HepG2 (cell line): ENCODE data around the gene MYO3B. TPM values are rescaled to one million over a fixed set of nuclear protein-coding genes. Genes with fewer than 3 reads are reported as not detected.
"Not testable (repeated sequence)": the region's sequence is repeated elsewhere in the genome, so short reads cannot be mapped to it uniquely, and the experiment has no call there.

Experiments
- ATAC-seq: fragments of 200-7000 bp; cut with Tn5 transposase; 3 replicates; pipeline ENCODE4 v1.9.1; 2020; ENCODE audit warnings: mild to moderate bottlenecking, moderate library complexity
- BruUV-seq: library from RNA; stranded (reverse); fragments of 400-500 nt; replicated peaks from 2 replicates; lab custom pipeline; 2021; lab: Mats Ljungman, UMichigan
- CTCF ChIA-PET: fragments of 300-600 bp; formaldehyde crosslinking; extraction: SDS; loops from one replicate; lab custom pipeline; 2021; ENCODE audit warnings: low total read pairs, inconsistent platforms, low intra/inter-chr PET ratio; lab: Yijun Ruan, JAX
- POLR2A ChIA-PET: fragments of 350-600 bp; sonication (Branson Sonifier 250); formaldehyde crosslinking; loops from one replicate; lab custom pipeline; 2020; ENCODE audit warnings: antibody characterized with exemption, inconsistent platforms; lab: Yijun Ruan, JAX
- DNase-seq: peaks from one replicate; pipeline ENCODE4 v3.0.0-alpha.2; 2015; ENCODE audit warnings: low spot score
- FAIRE-seq: peaks from 3 replicates; lab custom pipeline; 2011; peaks lifted over from hg19 to GRCh38; lab: Jason Lieb, UNC
- H2AFZ ChIP-seq: one replicate; pipeline ENCODE4 v1.6.1; 2011; ENCODE audit warnings: low read length, inconsistent platforms
- H3K27ac ChIP-seq: fragments of 300-600 bp; 3 replicates; pipeline ENCODE4 v1.8.0; 2011; ENCODE audit warnings: mixed run types, mild to moderate bottlenecking, mixed read lengths, low read length, inconsistent platforms; ENCODE audit not compliant: insufficient read depth; ENCODE audit errors: extremely low read length
- H3K27me3 ChIP-seq, 2 experiments: fragments of 200-600 bp in 1 of 2; 2 replicates in 1 of 2; 3 replicates in 1 of 2; pipeline versions ENCODE4 v1.6.0 to v1.8.0; 2011; ENCODE audit warnings: low read length in 2 of 2, mild to moderate bottlenecking in 2 of 2, moderate library complexity in 2 of 2, inconsistent platforms in 1 of 2; ENCODE audit not compliant: insufficient read depth in 2 of 2, control insufficient read depth in 1 of 2
- H3K36me3 ChIP-seq, 2 experiments: fragments of 200-600 bp in 1 of 2; replicated peaks in 1 of 2; 2 replicates in 1 of 2; 3 replicates in 1 of 2; pipeline versions ENCODE4 v1.5.1 to v1.8.0; 2011; ENCODE audit warnings: low read length in 2 of 2, inconsistent platforms in 1 of 2; ENCODE audit not compliant: insufficient read depth in 2 of 2, control insufficient read depth in 1 of 2
- H3K4me1 ChIP-seq: 2 replicates; pipeline ENCODE4 v1.5.1; 2012; ENCODE audit warnings: low read length, inconsistent platforms; ENCODE audit not compliant: insufficient read depth
- H3K4me2 ChIP-seq: 2 replicates; pipeline ENCODE4 v1.6.0; 2011; ENCODE audit warnings: low read depth, low read length, inconsistent platforms
- H3K4me3 ChIP-seq, 3 experiments: fragments of 200-600 bp in 1 of 3; sonication (generic), shearing (Covaris generic) in 1 of 3; replicated peaks in 1 of 3; 2 replicates each; pipeline ENCODE4 v1.5.1; 2011 to 2016; ENCODE audit warnings: low read length in 3 of 3, inconsistent platforms in 2 of 3, low read depth in 2 of 3, mild to moderate bottlenecking in 2 of 3, control low read depth in 1 of 3, mixed read lengths in 1 of 3; ENCODE audit not compliant: insufficient read depth in 1 of 3
- H3K79me2 ChIP-seq: one replicate; pipeline ENCODE4 v1.6.1; 2011; ENCODE audit warnings: low read length, inconsistent platforms; ENCODE audit not compliant: insufficient read depth
- H3K9ac ChIP-seq: 2 replicates; pipeline ENCODE4 v1.6.0; 2011; ENCODE audit warnings: mild to moderate bottlenecking, low read depth, low read length, inconsistent platforms; ENCODE audit not compliant: insufficient read depth
- H3K9me3 ChIP-seq: 2 replicates; pipeline ENCODE4 v1.5.1; 2012; ENCODE audit warnings: mild to moderate bottlenecking, low read length
- H4K20me1 ChIP-seq: 2 replicates; pipeline ENCODE4 v1.6.0; 2011; ENCODE audit warnings: inconsistent platforms, mild to moderate bottlenecking, low read length, moderate library complexity; ENCODE audit not compliant: insufficient read depth
- ARID2 ChIP-seq: sonication (generic); formaldehyde crosslinking; IDR thresholded peaks from 2 replicates; pipeline ENCODE4 v1.8.1; 2022; ENCODE audit warnings: mild to moderate bottlenecking, missing genetic modification reagents, borderline replicate concordance
- CBX1 ChIP-seq: IDR thresholded peaks from one replicate; pipeline ENCODE4 v1.6.1; 2016; ENCODE audit warnings: antibody characterized with exemption, low read depth
- KLF13 ChIP-seq: sonication (generic); formaldehyde crosslinking; IDR thresholded peaks from 2 replicates; pipeline ENCODE4 v1.4.0; 2020; ENCODE audit warnings: mild to moderate bottlenecking, missing genetic modification reagents
- NFAT5 ChIP-seq: sonication (generic); formaldehyde crosslinking; IDR thresholded peaks from 2 replicates; pipeline ENCODE4 v1.4.0; 2020; ENCODE audit warnings: missing genetic modification reagents
- RBFOX2 ChIP-seq: fragments of 200-400 bp; formaldehyde crosslinking; IDR thresholded peaks from 2 replicates; pipeline ENCODE4 v1.6.1; 2017; ENCODE audit warnings: low read depth, mild to moderate bottlenecking, low read length
- SNAI1 ChIP-seq: sonication (generic); formaldehyde crosslinking; IDR thresholded peaks from 2 replicates; pipeline ENCODE4 v1.5.0; 2020; ENCODE audit warnings: mild to moderate bottlenecking, missing genetic modification reagents, borderline replicate concordance
- ZFP82 ChIP-seq: sonication (generic); formaldehyde crosslinking; IDR thresholded peaks from 2 replicates; pipeline ENCODE4 v1.5.1; 2020; ENCODE audit warnings: mild to moderate bottlenecking, missing genetic modification reagents, borderline replicate concordance
- ZNF331 ChIP-seq: sonication (generic); formaldehyde crosslinking; IDR thresholded peaks from 2 replicates; pipeline ENCODE4 v1.4.0; 2020; ENCODE audit warnings: missing genetic modification reagents
- ZNF556 ChIP-seq: sonication (generic); formaldehyde crosslinking; IDR thresholded peaks from 2 replicates; pipeline ENCODE4 v1.4.0; 2020; ENCODE audit warnings: mild to moderate bottlenecking, missing genetic modification reagents, borderline replicate concordance
- ZNF567 ChIP-seq: sonication (generic); formaldehyde crosslinking; IDR thresholded peaks from 2 replicates; pipeline ENCODE4 v1.8.1; 2023; ENCODE audit warnings: mild to moderate bottlenecking, missing genetic modification reagents, borderline replicate concordance
- ZSCAN9 ChIP-seq: IDR thresholded peaks from 2 replicates; pipeline ENCODE4 v1.6.1; 2016; ENCODE audit warnings: borderline replicate concordance
- WGBS: methylation state at CpG from one replicate; pipeline ENCODE4 v1.1.6; 2017; ENCODE audit warnings: low lambda C conversion rate; 5-methylcytosine and 5-hydroxymethylcytosine counted together
- in situ Hi-C: cut with HindIII; loops from 2 replicates; pipeline ENCODE4 v1.10.0; 2017; ENCODE audit warnings: low pct_unique_long_range_greater_than_20kb; ENCODE audit not compliant: extremely low pct_ligation_motif_present
- intact Hi-C: fragments of 100-400 bp; cut with micrococcal nuclease; formaldehyde crosslinking; loops from one replicate; pipeline ENCODE4 v1.10.0; 2022; ENCODE audit not compliant: unreplicated experiment
- polyA plus RNA-seq, 8 experiments: library from polyadenylated mRNA; depleted of rRNA in 3 of 8; stranded (reverse) in 7 of 8; unstranded in 1 of 8; fragments of >200 nt; fragmentation: Illumina TruSeq in 4 of 8; extraction: Trizol in 4 of 8; gene quantifications; 2 replicates each; pipeline versions ENCODE4 v1.2.1 to v1.2.3, GENCODE V29; 2011 to 2016; ENCODE audit warnings: low read depth in 4 of 8, missing spikeins in 1 of 8, mixed read lengths in 1 of 8; ENCODE audit not compliant: insufficient read depth in 1 of 8
- total RNA-seq, 5 experiments: library from RNA; depleted of rRNA; stranded (reverse); fragments of >200 nt; fragmentation: Illumina TruSeq; extraction: Trizol; gene quantifications; 2 replicates each; pipeline ENCODE4 v1.2.3, GENCODE V29; 2016; ENCODE audit warnings: low read depth in 1 of 5

Gene MYO3B
- total and polyA plus RNA-seq, 2 of the 13 experiments (the other 11 are each of a cell fraction or from before 2014, with no cell fraction given), result 0.01 TPM; not detected in 1

GRCh38 chr2:170208967-170209366 lies 31.0 kb downstream of the MYO3B start (continued):
- no peak for TF ChIP-seq NFAT5 (CRISPR knock-in tag)

- ChIA-PET POLR2A (no interaction called here), CTCF (no interaction called here)
- no TSS peak for BruUV-seq
- ATAC-seq (no peak), FAIRE-seq (no peak), DNase-seq (no peak)
- no peak overlapping the region for H3K9ac ChIP-seq
- no peaks in the 10 kb centered on the region for H3K36me3 ChIP-seq
- H3K4me1 ChIP-seq, result no peaks in the 10 kb centered on the region
- no peak overlapping the region for H3K4me2 ChIP-seq
- H2AFZ ChIP-seq, result no peak overlapping the region
- TF ChIP-seq ZFP82 (CRISPR knock-in tag) (no peak), KLF13 (no peak), ZSCAN9 (CRISPR knock-in tag) (no peak), CBX1 (no peak), ZNF331 (CRISPR knock-in tag) (no peak), ARID2 (no peak), ZNF556 (CRISPR knock-in tag) (no peak), SNAI1 (CRISPR knock-in tag) (no peak), RBFOX2 (no peak), ZNF567 (CRISPR knock-in tag) (no peak)
- no peaks in the 10 kb centered on the region for H3K9me3 ChIP-seq
- H4K20me1 ChIP-seq, result no peaks in the 10 kb centered on the region
- H3K79me2 ChIP-seq, result no peaks in the 10 kb centered on the region
- 39% methylated on average over 14 of the region's 14 CpGs for WGBS
- H3K27me3 ChIP-seq, result peaks cover 2 to 15% of the 10 kb centered on the region in 2 experiments; a peak in 3 of 5 replicates
- intact Hi-C loops, result no loop called here
- H3K4me3 ChIP-seq, result no peak overlapping the region
- in situ Hi-C loops, result no loop called here
- no peak overlapping the region for H3K27ac ChIP-seq
Measured at GRCh38 chr2:170212625-170213280, 34.8 kb downstream of the MYO3B start.

- peaks cover 2 to 15% of the 10 kb centered on the region in 2 experiments; a peak in 3 of 5 replicates for H3K27me3 ChIP-seq
- H2AFZ ChIP-seq, FAIRE-seq, H3K4me1 ChIP-seq, DNase-seq, H3K9ac ChIP-seq, H3K4me3 ChIP-seq, in situ Hi-C loops, H3K9me3 ChIP-seq, ATAC-seq, H3K4me2 ChIP-seq, H3K79me2 ChIP-seq, H3K27ac ChIP-seq, H3K36me3 ChIP-seq, CTCF ChIA-PET, BruUV-seq, intact Hi-C loops, H4K20me1 ChIP-seq, POLR2A ChIA-PET: not testable (repeated sequence)
- 58% methylated on average over 10 of the region's 10 CpGs for WGBS
Measured at GRCh38 chr2:170213281-170213625, 35.3 kb downstream of the MYO3B start.
